PC-3 (cell line): ENCODE measurements around the gene CYP46A1. TPM values are rescaled to one million over a fixed set of nuclear protein-coding genes. Genes with fewer than 3 reads are reported as not detected.

Experiments used
- ATAC-seq: fragments of 200-7000 bp; cut with Tn5 transposase; 2 replicates; pipeline ENCODE4 v1.9.1; 2020; ENCODE audit warnings: mild to moderate bottlenecking, moderate library complexity
- BruUV-seq: library from RNA; stranded (reverse); fragments of 400-500 nt; replicated peaks from 2 replicates; lab custom pipeline; 2021; lab: Mats Ljungman, UMichigan
- CTCF ChIA-PET: fragments of 300-600 bp; sonication (Branson Sonifier 250); formaldehyde crosslinking; loops from one replicate; lab custom pipeline; 2022; ENCODE audit warnings: antibody characterized with exemption; lab: Charles Lee
- POLR2A ChIA-PET: fragments of 300-600 bp; sonication (Branson Sonifier 250); formaldehyde crosslinking; loops from one replicate; lab custom pipeline; 2022; ENCODE audit warnings: antibody characterized with exemption; ENCODE audit not compliant: unreplicated experiment; lab: Charles Lee
- DNase-seq: peaks from one replicate; pipeline ENCODE4 v3.0.0-alpha.2; 2015
- H2AFZ ChIP-seq: fragments of 300-600 bp; sonication (generic); 2 replicates; pipeline ENCODE4 v1.6.0; 2016; ENCODE audit warnings: antibody characterized with exemption, low read length
- H3F3A ChIP-seq: fragments of 300-600 bp; sonication (generic); one replicate; pipeline ENCODE4 v1.6.0; 2017; ENCODE audit warnings: antibody characterized with exemption, low read length, control low read depth, mild to moderate bottlenecking; ENCODE audit not compliant: unreplicated experiment
- H3K27ac ChIP-seq: fragments of 300-600 bp; sonication (generic); 2 replicates; pipeline ENCODE4 v1.5.1; 2016; ENCODE audit warnings: mild to moderate bottlenecking, low read length
- H3K27me3 ChIP-seq: fragments of 300-600 bp; sonication (generic); 2 replicates; pipeline ENCODE4 v1.6.1; 2016; ENCODE audit warnings: low read length, mixed read lengths
- H3K36me3 ChIP-seq: fragments of 300-600 bp; sonication (generic); 2 replicates; pipeline ENCODE4 v1.6.1; 2016; ENCODE audit warnings: low read depth, mixed run types, low read length, mixed read lengths
- H3K4me1 ChIP-seq: fragments of 300-600 bp; sonication (generic); 2 replicates; pipeline ENCODE4 v1.5.1; 2016; ENCODE audit warnings: low read length; ENCODE audit not compliant: insufficient read depth
- H3K4me2 ChIP-seq: fragments of 300-600 bp; sonication (generic); 2 replicates; pipeline ENCODE4 v1.6.0; 2016; ENCODE audit warnings: low read length
- H3K4me3 ChIP-seq: fragments of 300-600 bp; sonication (generic); 2 replicates; pipeline ENCODE4 v1.5.1; 2016; ENCODE audit warnings: mild to moderate bottlenecking, low read length, mixed read lengths
- H3K79me2 ChIP-seq: fragments of 300-600 bp; sonication (generic); 2 replicates; pipeline ENCODE4 v1.6.1; 2017; ENCODE audit warnings: low read length, mixed read lengths
- H3K9ac ChIP-seq: fragments of 300-600 bp; sonication (generic); 2 replicates; pipeline ENCODE4 v1.6.0; 2016; ENCODE audit warnings: mild to moderate bottlenecking, low read length
- H3K9me2 ChIP-seq: fragments of 300-600 bp; sonication (generic); replicated peaks from 2 replicates; pipeline ENCODE4 v1.6.1; 2016; ENCODE audit warnings: mixed run types, low read length, mixed read lengths
- H3K9me3 ChIP-seq: fragments of 300-600 bp; sonication (generic); 2 replicates; pipeline ENCODE4 v1.6.1; 2016; ENCODE audit warnings: low read length, mixed read lengths
- H4K20me1 ChIP-seq: fragments of 300-600 bp; sonication (generic); 2 replicates; pipeline ENCODE4 v1.6.1; 2016; ENCODE audit warnings: low read length, mixed read lengths
- CTCF ChIP-seq: fragments of 300-600 bp; sonication (generic); conservative IDR thresholded peaks from 2 replicates; pipeline ENCODE4 v1.5.1; 2017; ENCODE audit warnings: antibody characterized with exemption, low read depth, mild to moderate bottlenecking, low read length
- EZH2 ChIP-seq: fragments of 300-600 bp; sonication (generic); IDR thresholded peaks from one replicate; pipeline ENCODE4 v1.6.1; 2017; ENCODE audit warnings: antibody characterized with exemption, mild to moderate bottlenecking, low read length; ENCODE audit not compliant: unreplicated experiment
- EZH2phosphoT487 ChIP-seq: fragments of 300-600 bp; sonication (generic); IDR thresholded peaks from 2 replicates; pipeline ENCODE4 v1.6.1; 2018; ENCODE audit warnings: mild to moderate bottlenecking, antibody characterized with exemption, low read length, borderline replicate concordance
- intact Hi-C: fragments of 100-400 bp; cut with micrococcal nuclease; formaldehyde crosslinking; loops from 2 replicates; pipeline ENCODE4 v1.9.0; 2023
- total RNA-seq: library from RNA; depleted of rRNA; stranded (reverse); fragments of >200 nt; gene quantifications from 2 replicates; pipeline ENCODE4 v1.2.3, GENCODE V29; 2014

The CYP46A1 gene
- total RNA-seq, 1 experiment from 2014 or later = 1.2 TPM

- peak; percentile 41 for DNase-seq
- Histone ChIP-seq H4K20me1 (no peaks in the 10 kb centered on the region), H3K4me1 (peaks cover 55% of the 10 kb centered on the region), H3K27ac (peak overlapping the region; percentile 73), H3F3A (no peaks in the 10 kb centered on the region), H3K79me2 (no peaks in the 10 kb centered on the region), H3K9me2 (no peaks in the 10 kb centered on the region), H3K4me2 (peak overlapping the region; percentile 63), H3K4me3 (peak overlapping the region; percentile 8; the same call in 1 of the 2 replicates), H2AFZ (peak overlapping the region; percentile 49), H3K9me3 (no peaks in the 10 kb centered on the region), H3K9ac (peak overlapping the region; percentile 33), H3K27me3 (no peaks in the 10 kb centered on the region), H3K36me3 (no peaks in the 10 kb centered on the region)
- BruUV-seq = no TSS peak
- ChIA-PET CTCF (no interaction called here), POLR2A (no interaction called here)
- ATAC-seq = peak; percentile 6; the same call in 1 of the 2 replicates
- no peak for TF ChIP-seq CTCF
- intact Hi-C loops = no loop called here
These were observed 67.7 kb downstream of the CYP46A1 start for GRCh38 chr14:99751539-99752485.

GRCh38 chr14:99752486-99753121, 68.5 kb downstream of the CYP46A1 start:
- Histone ChIP-seq H3K4me1 (peaks cover 55% of the 10 kb centered on the region), H4K20me1 (no peaks in the 10 kb centered on the region), H3K4me2 (peak overlapping the region; percentile 63), H3K9me3 (no peaks in the 10 kb centered on the region), H3K9me2 (no peaks in the 10 kb centered on the region), H3F3A (no peaks in the 10 kb centered on the region), H3K79me2 (no peaks in the 10 kb centered on the region), H3K4me3 (peak overlapping the region; percentile 8; the same call in 1 of the 2 replicates), H3K27me3 (no peaks in the 10 kb centered on the region), H3K36me3 (no peaks in the 10 kb centered on the region), H3K27ac (peak overlapping the region; percentile 73), H3K9ac (peak overlapping the region; percentile 33), H2AFZ (peak overlapping the region; percentile 49)
- DNase-seq (peak; percentile 81), ATAC-seq (peak; percentile 48)
- POLR2A ChIA-PET = interaction anchor here (0.6 kb wide), 1 partner anchor 62 kb away, joined by 7 read pairs; no protein-coding TSS in a partner anchor
- CTCF ChIA-PET = no interaction called here
- intact Hi-C loops = no loop called here
- no peak for TF ChIP-seq EZH2
- no peak for TF ChIP-seq EZH2phosphoT487
- no peak for TF ChIP-seq CTCF
- no TSS peak for BruUV-seq
